Measurements from ENCODE around the gene RFC5. TPM values are rescaled to one million over a fixed set of nuclear protein-coding genes. Genes with fewer than 3 reads are reported as not detected.

Gene RFC5
- total and polyA plus RNA-seq, 2 of the 8 experiments (the other 6 are each of a cell fraction or from before 2014, with no cell fraction given) = 34.4 to 40.6 TPM

DNA sequence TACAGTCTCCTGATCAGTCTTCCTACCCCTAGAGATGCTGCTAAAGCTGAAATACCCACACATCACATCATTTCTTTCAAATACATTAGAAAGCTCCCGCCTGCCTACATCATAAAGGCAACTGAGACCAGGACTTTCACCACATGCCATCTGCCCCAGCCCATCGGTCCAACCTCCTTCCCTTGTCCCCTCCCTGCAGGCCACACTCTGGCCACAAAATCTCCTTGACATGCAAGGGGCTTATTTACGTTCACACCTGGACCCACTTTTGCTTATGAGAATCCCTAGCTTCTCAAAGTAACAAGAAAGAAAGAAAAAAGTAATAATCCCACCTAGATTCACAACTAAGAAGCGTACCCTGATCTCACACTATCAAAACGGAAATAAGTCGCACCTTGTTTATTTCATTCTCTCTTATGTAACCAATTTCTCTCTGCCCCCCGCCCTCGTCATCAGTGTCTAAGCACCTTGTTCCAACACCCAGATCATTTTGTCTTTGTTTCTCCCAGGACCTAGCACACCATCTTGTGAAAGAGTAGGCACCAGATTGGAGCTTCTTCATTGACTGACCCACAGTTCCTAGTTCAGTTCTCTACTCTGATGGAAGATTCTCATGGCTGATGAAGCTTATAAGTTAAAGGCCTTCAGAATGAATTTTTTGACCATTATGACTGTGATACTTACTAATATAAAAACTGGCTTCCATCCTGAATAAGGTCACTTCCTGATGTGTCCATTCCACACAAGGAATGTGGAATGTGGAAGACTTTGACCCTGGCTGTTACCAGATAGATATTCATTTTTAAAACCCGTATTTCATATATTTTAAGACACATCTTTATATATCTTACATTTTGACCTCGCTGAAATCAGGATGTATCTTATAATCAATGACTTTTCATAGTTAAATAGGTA lies 36.8 kb downstream of the RFC5 start:
- H3K79me1 ChIP-seq (ENCODE audit: low read depth, low read length) = peaks cover 10% of the 10 kb centered on the region
- H3K56ac ChIP-seq (replicated peaks; ENCODE audit: insufficient read length, low read depth, low read length) = no peak overlapping the region
- H2AFZ ChIP-seq (ENCODE audit: low read length) = no peak overlapping the region
- no peak overlapping the region for H2BK120ac ChIP-seq (replicated peaks; ENCODE audit: low read depth, low read length)
- H3K14ac ChIP-seq (ENCODE audit: insufficient read length) = no peak overlapping the region
- FAIRE-seq (no peak), DNase-seq (ENCODE audit: low read depth in 1 of 2, low spot score in 2 of 2) (no peak)
- H2BK12ac ChIP-seq (ENCODE audit: low read depth, low read length) = no peak overlapping the region
- H3K18ac ChIP-seq (ENCODE audit: extremely low read depth, low read length) = no peak overlapping the region
- H3K36me3 ChIP-seq (ENCODE audit: control insufficient read depth in 2 of 4, insufficient read depth in 4 of 4, low read length in 3 of 4) = peaks cover 2 to 28% (median 16%) of the 10 kb centered on the region in 4 experiments; a peak in 6 of 8 replicates
- H2AK5ac ChIP-seq (ENCODE audit: low read depth, low read length) = no peak overlapping the region
- no peaks in the 10 kb centered on the region; a peak in 1 of 7 replicates for H3K4me1 ChIP-seq (replicated peaks in 1 of 4; ENCODE audit: control insufficient read depth in 3 of 4, insufficient read depth in 4 of 4, low read length in 3 of 4)
- H3K27me3 ChIP-seq (replicated peaks in 1 of 4; ENCODE audit: control insufficient read depth in 3 of 4, extremely low read depth in 1 of 4, insufficient read depth in 3 of 4, low read length in 3 of 4) = no peaks in the 10 kb centered on the region
- 94% methylated on average over 10 of the region's 10 CpGs; no CpG with 5 or more reads in 1 of the 2 experiments for WGBS, 2 experiments (ENCODE audit: extremely low coverage in 1 of 2, insufficient coverage in 1 of 2, insufficient read length in 1 of 2, insufficient replicate concordance in 2 of 2, low coverage in 1 of 2, low lambda C conversion rate in 2 of 2, missing lambda C conversion rate in 1 of 2)
- no peak overlapping the region for H3K9ac ChIP-seq (replicated peaks in 1 of 4; ENCODE audit: extremely low read depth in 1 of 4, low read depth in 3 of 4, low read length in 3 of 4)
- CTCF ChIA-PET (ENCODE audit: partially characterized antibody) = interaction anchor here (0.6 to 5.8 kb wide), 5 partner anchors 12 to 659 kb away, joined by 3 to 49 read pairs (median 4); no protein-coding TSS in a partner anchor
- no peak overlapping the region for H3K23ac ChIP-seq (ENCODE audit: insufficient read length)
- no peak overlapping the region for H4K91ac ChIP-seq (replicated peaks; ENCODE audit: insufficient read length, low read length)
- no peak overlapping the region for H3K27ac ChIP-seq (ENCODE audit: low read depth, low read length)
- H3K9me3 ChIP-seq (ENCODE audit: insufficient read depth in 2 of 2, low read depth in 1 of 2, low read length in 1 of 2) = no peaks in the 10 kb centered on the region
- no peak overlapping the region for H2BK20ac ChIP-seq (ENCODE audit: low read length)
- no peak overlapping the region for H2BK15ac ChIP-seq (ENCODE audit: low read length)
- no peaks in the 10 kb centered on the region for H3K23me2 ChIP-seq (ENCODE audit: low read depth, low read length)
- H3K4me3 ChIP-seq (ENCODE audit: extremely low read depth in 1 of 4, insufficient read depth in 2 of 4, low read depth in 3 of 4, low read length in 4 of 4) = no peak overlapping the region
- H2BK5ac ChIP-seq (ENCODE audit: low read depth, low read length) = no peak overlapping the region
- H4K5ac ChIP-seq (ENCODE audit: insufficient read length, low read depth, low read length) = no peak overlapping the region
- POLR2A ChIA-PET (ENCODE audit: partially characterized antibody) = interaction anchor here (1.0 to 3.7 kb wide), 3 partner anchors 8 to 10 kb away, joined by 3 to 16 read pairs (median 6); partner anchors contain the start of gene WSB2
- no peak overlapping the region for H3K4ac ChIP-seq (replicated peaks; ENCODE audit: insufficient read length, low read depth, low read length)
- H4K8ac ChIP-seq (ENCODE audit: extremely low read depth, insufficient read depth, low read length) = no peak overlapping the region
- H4K20me1 ChIP-seq (replicated peaks in 1 of 2; ENCODE audit: control insufficient read depth in 1 of 2, insufficient read depth in 2 of 2, low read length in 2 of 2) = peaks cover 4 to 5% of the 10 kb centered on the region in 2 experiments
- H3K79me2 ChIP-seq (ENCODE audit: control insufficient read depth in 1 of 2, insufficient read depth in 2 of 2, low read length in 2 of 2) = peaks cover 0 to 33% of the 10 kb centered on the region in 2 experiments; a peak in 2 of 4 replicates
- H3K4me2 ChIP-seq (ENCODE audit: insufficient read depth in 1 of 2, low read depth in 2 of 2, low read length in 2 of 2) = no peak overlapping the region
- TF ChIP-seq BACH1 (IDR thresholded peaks at IDR 0.05; ENCODE audit: low read length) (no peak), POLR2A (IDR thresholded peaks at IDR 0.05; ENCODE audit: control extremely low read depth in 1 of 2, low read depth in 2 of 2, low read length in 2 of 2) (no peak), RFX5 (IDR thresholded peaks at IDR 0.05; ENCODE audit: borderline replicate concordance, low read depth, low read length) (no peak), BCL11A (IDR thresholded peaks at IDR 0.05; ENCODE audit: low read depth in 2 of 2, low read length in 2 of 2) (no peak), HDAC6 (IDR thresholded peaks at IDR 0.05; ENCODE audit: low read depth, low read length) (no peak), FOSL1 (IDR thresholded peaks at IDR 0.05; ENCODE audit: insufficient read depth, low read depth, low read length) (no peak)
- TF ChIP-seq, protein P1, sequence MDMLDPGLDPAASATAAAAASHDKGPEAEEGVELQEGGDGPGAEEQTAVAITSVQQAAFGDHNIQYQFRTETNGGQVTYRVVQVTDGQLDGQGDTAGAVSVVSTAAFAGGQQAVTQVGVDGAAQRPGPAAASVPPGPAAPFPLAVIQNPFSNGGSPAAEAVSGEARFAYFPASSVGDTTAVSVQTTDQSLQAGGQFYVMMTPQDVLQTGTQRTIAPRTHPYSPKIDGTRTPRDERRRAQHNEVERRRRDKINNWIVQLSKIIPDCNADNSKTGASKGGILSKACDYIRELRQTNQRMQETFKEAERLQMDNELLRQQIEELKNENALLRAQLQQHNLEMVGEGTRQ (IDR thresholded peaks at IDR 0.05; ENCODE audit: low read length) = no peak
- TF ChIP-seq, protein P2, sequence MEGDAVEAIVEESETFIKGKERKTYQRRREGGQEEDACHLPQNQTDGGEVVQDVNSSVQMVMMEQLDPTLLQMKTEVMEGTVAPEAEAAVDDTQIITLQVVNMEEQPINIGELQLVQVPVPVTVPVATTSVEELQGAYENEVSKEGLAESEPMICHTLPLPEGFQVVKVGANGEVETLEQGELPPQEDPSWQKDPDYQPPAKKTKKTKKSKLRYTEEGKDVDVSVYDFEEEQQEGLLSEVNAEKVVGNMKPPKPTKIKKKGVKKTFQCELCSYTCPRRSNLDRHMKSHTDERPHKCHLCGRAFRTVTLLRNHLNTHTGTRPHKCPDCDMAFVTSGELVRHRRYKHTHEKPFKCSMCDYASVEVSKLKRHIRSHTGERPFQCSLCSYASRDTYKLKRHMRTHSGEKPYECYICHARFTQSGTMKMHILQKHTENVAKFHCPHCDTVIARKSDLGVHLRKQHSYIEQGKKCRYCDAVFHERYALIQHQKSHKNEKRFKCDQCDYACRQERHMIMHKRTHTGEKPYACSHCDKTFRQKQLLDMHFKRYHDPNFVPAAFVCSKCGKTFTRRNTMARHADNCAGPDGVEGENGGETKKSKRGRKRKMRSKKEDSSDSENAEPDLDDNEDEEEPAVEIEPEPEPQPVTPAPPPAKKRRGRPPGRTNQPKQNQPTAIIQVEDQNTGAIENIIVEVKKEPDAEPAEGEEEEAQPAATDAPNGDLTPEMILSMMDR (IDR thresholded peaks at IDR 0.05; ENCODE audit: control extremely low read depth in 1 of 3, insufficient read depth in 1 of 3, low read depth in 1 of 3, low read length in 3 of 3) = no peak
